ENCODE results near the gene ILDR2.

The ILDR2 gene

GRCh38 chr1:166939741-166940375 is 35.5 kb downstream of the ILDR2 start:
- no peak for TF ChIP-seq CTCF (IDR thresholded peaks at IDR 0.05; ENCODE audit: insufficient read depth, missing control alignments)
- no peak for FAIRE-seq
- DNase-seq (ENCODE audit: insufficient read length, low spot score) = no peak

GRCh38 chr1:166937962-166938361 is 37.4 kb downstream of the ILDR2 start:
- no peak for FAIRE-seq
- no peak for TF ChIP-seq CTCF (IDR thresholded peaks at IDR 0.05; ENCODE audit: insufficient read depth, missing control alignments)
- no peak for DNase-seq (ENCODE audit: insufficient read length, low spot score)

- FAIRE-seq (no peak), DNase-seq (ENCODE audit: insufficient read length, low spot score) (no peak)
- no peak for TF ChIP-seq CTCF (IDR thresholded peaks at IDR 0.05; ENCODE audit: insufficient read depth, missing control alignments)
Observed at GRCh38 chr1:166937329-166937728, 38.0 kb downstream of the ILDR2 start.

- FAIRE-seq (no peak), DNase-seq (ENCODE audit: insufficient read length, low spot score) (no peak)
- no peak for TF ChIP-seq CTCF (IDR thresholded peaks at IDR 0.05; ENCODE audit: insufficient read depth, missing control alignments)
Observed at GRCh38 chr1:166933633-166934032, 41.7 kb downstream of the ILDR2 start.

- no peak for FAIRE-seq
- no peak for TF ChIP-seq CTCF (IDR thresholded peaks at IDR 0.05; ENCODE audit: insufficient read depth, missing control alignments)
Observed at GRCh38 chr1:166933140-166933539, 42.2 kb downstream of the ILDR2 start.

GRCh38 chr1:166929911-166930310 is 45.4 kb downstream of the ILDR2 start:
- DNase-seq (ENCODE audit: insufficient read length, low spot score) = no peak
- peak; percentile 53 for FAIRE-seq
- no peak for TF ChIP-seq CTCF (IDR thresholded peaks at IDR 0.05; ENCODE audit: insufficient read depth, missing control alignments)

More at GRCh38 chr1:166933140-166933539, 42.2 kb downstream of the ILDR2 start:
- DNase-seq (ENCODE audit: insufficient read length, low spot score) = no peak

GRCh38 chr1:166927701-166928100 is 47.6 kb downstream of the ILDR2 start:
- FAIRE-seq = peak; percentile 41
- TF ChIP-seq CTCF (IDR thresholded peaks at IDR 0.05; ENCODE audit: insufficient read depth, missing control alignments) = no peak
- DNase-seq (ENCODE audit: insufficient read length, low spot score) = no peak
